GM18873 (cell line): ENCODE data around the gene HEYL.

Experiments
- ATAC-seq: cut with Tn5 transposase; IDR thresholded peaks from one replicate; pipeline ENCODE4 v1.9.1; 2021; ENCODE audit warnings: mild to moderate bottlenecking, moderate library complexity, moderate number of reproducible peaks; ENCODE audit not compliant: unreplicated experiment, low FRiP score

Gene HEYL

DNA sequence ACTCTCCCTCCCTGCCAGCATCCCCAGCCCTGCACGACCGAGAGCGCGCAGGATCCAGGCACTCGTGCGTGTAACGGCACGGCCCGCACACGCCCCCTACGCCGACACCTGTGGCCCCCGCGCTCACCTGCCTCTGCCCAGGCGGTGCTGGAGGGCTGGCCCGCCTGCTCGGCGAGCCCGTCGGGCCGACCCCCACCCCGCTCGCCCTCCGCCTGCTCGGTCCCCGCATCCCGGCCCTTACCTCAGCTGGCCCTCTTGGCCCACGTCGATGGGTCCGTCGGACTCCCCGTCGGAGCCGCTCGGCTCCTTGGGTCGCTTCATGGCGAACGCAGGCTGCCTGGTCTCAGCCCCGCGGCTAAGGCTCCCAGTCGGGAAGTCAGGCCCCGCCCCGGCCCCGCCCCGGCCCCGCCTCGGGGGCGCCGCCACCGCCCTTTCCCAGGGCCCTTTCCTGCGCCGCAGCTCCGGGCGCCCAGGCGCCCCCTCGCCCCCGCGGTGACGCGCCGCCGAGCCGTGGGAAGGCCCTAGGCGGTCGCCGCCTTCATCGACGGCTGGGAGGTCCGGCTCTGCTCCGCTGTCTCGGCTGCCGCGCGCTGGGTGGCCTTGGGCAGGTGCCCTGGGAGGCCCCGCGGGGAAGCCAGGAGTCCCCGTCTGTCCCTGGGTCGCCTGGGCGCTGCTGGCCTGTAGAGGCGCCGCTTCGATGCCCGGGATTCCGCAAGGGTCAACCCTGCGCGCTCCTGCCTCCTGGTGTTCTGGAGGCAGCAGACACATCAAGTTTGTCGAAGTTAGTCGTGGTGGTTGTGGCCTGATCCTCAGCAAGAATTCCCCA lies at the start of gene HEYL:
TSS of gene HEYL (minus strand) at position 339 of the 826 bp plus-strand sequence. CDS start at position 321, 18 bp downstream.
- no peak for ATAC-seq

DNA sequence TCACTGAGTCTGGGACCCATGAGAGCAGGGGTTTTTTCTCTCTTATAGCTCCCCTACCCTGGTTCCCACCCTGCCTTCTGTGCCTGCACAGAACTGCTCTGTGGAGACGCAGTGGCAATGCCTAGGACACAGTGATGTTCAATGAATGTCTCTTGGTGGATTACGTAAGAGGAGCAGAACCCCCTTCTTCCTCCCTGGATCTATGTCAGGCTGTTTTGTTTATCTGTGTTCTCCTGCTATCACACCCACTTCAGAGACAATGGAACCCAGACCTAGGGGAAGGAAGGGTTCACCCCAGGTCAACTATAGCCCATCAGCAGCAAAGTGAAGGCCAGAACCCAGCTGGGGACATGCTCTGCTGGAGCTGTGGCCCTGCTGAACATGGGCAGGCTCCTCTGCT lies 49.8 kb upstream of the HEYL start:
- no peak for ATAC-seq

- no peak for ATAC-seq
Measured at GRCh38 chr1:39688706-39689105, 49.3 kb upstream of the HEYL start.

DNA sequence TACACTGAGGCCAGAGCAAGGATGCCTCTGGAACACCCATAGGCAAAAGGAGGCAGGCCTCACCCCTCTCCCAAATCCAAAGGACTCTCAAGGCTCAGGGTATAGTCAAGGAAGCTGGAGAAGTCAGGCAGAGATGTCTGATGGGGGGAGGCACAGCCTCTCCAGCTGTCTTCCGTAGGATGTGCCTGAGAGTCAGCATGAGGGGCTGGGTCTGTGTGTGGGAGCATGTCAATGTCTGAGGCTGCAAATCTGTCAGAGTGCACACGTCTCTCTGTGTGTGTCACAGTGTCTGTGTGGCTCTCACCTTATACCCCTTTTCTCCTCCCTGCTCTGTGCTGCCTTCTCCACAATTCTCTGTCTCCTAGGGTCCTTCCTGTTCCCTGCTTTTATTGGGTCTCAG lies 47.8 kb upstream of the HEYL start:
- no peak for ATAC-seq

GRCh38 chr1:39685071-39685470 lies 45.6 kb upstream of the HEYL start:
- ATAC-seq: no peak

DNA sequence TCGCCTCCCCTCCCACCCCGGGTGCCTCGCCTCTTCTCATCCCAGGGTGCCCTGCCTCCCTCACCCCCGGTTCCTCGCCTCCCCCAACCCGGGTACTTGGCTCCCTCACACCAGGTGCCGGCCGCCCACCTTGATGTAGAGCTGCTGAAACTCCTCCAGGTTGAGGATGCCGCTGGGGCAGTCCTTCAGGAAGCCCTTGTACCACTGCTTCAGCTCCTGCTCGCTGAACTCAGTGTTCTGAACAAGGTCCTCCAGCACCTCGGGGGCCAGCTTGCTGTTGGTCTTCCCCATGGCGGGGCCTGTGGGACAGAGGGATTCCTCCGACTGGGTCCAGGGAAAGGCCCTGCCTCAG lies 44.8 kb upstream of the HEYL start:
- ATAC-seq: no peak

DNA sequence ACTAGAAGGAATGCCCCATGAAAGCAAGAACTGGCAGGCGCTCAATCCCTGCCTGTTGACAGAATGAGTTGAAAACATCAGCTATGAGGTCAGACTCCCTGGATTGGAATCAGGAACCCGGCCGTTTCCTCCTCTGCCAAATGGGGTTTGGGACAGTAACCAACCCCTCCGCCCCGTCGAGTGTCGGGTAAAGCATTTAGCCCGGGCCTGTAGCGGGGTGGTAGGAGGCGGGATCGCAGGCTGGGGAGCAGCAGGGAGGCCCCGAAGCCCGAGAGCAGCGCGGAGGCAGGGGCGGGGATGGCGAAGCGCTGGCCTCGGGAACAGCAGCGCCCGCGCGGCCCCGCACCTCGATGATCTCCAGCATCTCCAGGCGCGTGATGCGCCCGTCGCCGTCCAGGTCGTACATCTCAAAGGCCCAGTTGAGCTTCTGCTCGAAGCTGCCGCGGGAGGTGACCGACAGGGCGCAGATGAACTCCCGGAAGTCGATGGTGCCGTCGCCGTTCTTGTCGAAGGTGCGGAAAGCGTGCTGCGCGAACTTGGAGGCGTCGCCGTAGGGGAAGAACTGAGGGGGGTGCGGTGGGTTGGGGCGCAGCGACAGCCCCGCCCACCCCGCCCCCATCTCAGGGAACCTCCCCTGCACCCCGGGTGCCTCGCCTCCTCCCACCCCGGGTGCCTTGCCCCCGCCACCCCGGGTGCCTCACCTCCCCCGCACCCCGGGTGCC lies 44.3 kb upstream of the HEYL start:
- no peak for ATAC-seq

GRCh38 chr1:39681999-39682398 lies 42.6 kb upstream of the HEYL start:
- no peak for ATAC-seq

DNA sequence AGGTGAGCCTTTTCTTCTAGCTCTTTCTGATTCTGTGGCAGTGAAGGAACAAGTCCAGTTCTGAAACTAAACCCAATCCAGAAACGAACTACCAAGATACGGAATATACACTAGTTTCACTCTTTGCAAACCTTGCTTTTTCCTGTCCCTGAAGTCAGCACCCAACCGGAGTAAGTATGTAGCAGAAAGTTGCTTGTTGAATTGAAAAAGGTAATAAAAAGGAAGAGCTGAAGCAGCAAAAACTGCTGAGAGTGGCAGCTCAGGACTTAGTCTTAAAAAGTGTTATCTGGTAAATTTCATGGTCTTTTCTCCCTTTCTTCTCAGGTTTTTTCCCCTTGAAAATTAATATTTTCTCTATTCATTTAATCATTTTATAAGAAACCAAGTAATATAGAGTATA lies 41.9 kb upstream of the HEYL start:
- ATAC-seq: no peak

GRCh38 chr1:39680751-39681150 lies 41.3 kb upstream of the HEYL start:
- ATAC-seq: no peak

- ATAC-seq: no peak
Measured at GRCh38 chr1:39679821-39680220, 40.4 kb upstream of the HEYL start.

DNA sequence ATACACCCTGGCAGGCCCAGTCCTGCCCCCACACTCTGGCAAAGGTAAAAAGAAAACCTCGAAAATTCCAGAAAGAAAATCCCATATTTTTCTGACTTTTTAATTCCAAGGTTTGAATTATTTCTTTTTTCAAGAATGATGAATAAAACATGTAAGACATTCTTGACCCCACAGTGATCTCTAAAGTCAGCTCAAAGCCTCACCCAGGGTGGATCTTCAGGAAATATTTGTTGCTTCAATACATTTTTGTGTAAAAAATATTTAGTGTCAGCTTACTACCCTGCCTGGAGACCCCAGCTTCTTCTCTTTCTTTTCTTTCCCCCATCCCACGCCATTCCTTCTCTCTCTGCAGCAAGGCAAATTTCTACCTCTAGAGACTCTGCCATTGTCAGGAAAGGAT lies 39.4 kb upstream of the HEYL start:
- no peak for ATAC-seq

DNA sequence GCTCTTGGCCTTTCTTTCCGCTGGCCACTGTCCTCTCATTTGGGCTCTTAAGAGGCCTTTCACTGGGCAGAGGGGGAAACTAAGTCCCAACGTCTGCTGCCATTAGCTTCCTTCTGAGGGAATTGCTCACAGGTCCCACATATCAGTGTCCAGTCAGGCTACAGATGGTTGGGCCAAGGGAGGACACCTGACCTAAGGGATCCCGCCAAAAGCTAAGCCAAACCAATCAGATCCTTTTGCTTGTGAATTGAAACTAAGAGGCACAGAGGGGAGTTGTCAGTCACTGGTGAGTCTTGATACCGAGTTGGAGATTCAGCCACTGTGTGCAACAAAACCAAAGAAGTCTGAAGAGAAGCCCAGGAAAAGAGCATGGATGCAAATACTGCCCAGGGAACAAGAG lies 38.2 kb upstream of the HEYL start:
- no peak for ATAC-seq

GRCh38 chr1:39676948-39677548 lies 37.6 kb upstream of the HEYL start:
- no peak for ATAC-seq

GRCh38 chr1:39675220-39675619 lies 35.8 kb upstream of the HEYL start:
- no peak for ATAC-seq

DNA sequence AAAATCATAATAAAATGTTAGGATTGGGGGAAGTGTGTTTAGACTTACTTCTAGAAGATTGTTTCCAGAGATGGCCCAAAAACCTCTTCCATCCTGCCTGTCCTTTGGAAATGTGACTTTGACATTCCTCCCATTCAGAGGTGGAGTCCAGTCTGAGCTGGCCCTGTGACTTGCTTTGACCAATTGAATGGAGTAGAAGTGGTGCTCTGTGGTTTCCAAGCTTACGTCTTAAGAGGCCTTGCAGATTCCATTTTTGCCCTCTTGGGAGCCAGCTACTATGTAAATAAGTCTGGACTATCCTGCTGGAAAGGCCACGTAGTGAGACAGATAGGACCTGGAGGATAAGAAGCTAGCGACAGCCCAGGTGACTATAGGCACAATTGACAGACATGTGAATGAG lies 33.8 kb upstream of the HEYL start:
- no peak for ATAC-seq

DNA sequence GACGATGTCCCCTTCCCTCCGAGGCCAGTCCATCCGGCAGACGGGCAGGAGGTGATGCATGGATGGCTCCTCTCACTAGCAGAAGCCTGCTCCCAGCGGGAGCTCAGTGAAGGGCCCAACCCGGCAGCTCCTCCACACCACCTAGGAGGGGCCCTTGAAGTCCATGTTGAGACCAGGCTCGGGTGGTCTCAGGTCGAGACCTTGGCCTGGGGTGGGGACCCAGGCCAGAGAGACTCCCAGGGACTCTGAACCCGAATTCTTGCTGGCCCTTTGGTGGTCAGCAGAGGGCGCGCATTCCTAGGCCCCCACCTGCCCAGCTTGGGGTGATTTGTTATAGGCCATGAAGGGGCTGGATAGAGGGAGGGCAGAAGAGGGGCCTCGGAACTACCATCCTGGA lies 33.1 kb upstream of the HEYL start:
- no peak for ATAC-seq

DNA sequence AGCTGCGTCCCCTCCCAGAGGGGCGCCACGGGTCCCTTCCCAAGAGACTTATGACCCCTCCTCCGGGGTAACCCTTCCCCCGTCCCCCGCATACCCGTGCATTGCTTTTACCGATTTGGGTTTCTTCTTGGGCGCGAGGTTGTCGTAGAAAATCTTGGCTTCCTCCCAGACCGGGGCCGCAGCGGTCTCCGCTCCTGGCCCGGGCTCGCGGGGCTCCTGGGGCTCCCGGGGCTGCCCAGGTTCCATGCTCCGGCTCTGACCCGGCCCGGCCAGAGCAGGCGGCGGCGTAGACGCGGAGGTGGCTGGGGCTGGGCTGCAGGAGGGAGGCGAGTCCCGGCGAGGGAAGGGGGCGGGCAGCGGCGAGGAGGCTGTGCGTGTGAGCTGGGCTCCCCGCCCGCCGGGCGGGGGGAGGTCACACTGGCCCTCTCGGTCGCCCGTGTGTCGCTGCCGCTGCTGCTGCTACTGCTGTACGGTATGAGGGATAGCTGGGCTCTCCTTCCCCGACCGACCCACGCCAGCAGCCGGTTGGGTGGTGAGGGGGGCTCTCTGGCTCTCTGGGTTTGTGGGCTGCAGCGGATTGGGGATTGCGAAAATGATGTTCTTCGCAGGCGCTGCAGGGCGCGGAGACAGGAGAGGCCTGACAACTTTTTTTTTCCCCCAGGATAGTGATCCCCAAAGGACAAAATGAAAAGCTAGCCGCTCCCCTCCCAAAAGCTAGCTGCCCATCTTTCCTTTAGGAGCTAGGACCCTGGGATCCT lies 32.5 kb upstream of the HEYL start, which contains the start of gene NT5C1A:
TSS of gene NT5C1A (minus strand) at position 315 of the 758 bp plus-strand sequence. CDS start at position 246, 69 bp downstream.
- no peak for ATAC-seq

DNA sequence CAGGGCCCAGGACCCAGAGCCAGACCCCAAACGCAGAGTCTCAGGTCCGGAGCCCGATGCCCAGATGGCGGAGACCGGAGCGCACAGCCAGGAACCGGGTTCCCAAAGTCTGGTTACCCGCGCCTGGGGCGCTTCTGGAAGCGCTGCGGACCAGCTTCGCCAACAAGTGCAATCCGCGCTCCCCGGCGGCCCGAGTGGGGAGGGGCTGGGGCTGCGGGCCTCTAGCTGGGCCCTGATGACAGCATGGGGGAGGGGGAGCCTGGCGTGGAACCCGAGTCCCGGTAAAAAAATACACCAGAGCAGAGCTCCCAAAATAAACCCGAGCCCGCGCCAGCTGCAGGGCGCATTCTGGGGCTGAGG lies 32.0 kb upstream of the HEYL start:
- no peak for ATAC-seq

- ATAC-seq: no peak
Measured at GRCh38 chr1:39670689-39671088, 31.2 kb upstream of the HEYL start.

- no peak for ATAC-seq
Measured at GRCh38 chr1:39668894-39669293, 29.5 kb upstream of the HEYL start.
